K562 (cell line): ENCODE data around the gene SLC35D3.

Experiments
- NCOR1 ChIP-seq: fragments of 450-650 bp; IDR thresholded peaks from 2 replicates; pipeline ENCODE4 v1.6.1; 2016; ENCODE audit warnings: mild to moderate bottlenecking, moderate library complexity
- POLR2A ChIP-seq: fragments of 450-650 bp; conservative IDR thresholded peaks from 2 replicates; pipeline ENCODE4 v1.6.1; 2016
- REST ChIP-seq, 2 experiments: fragments of 450-650 bp; formaldehyde crosslinking in 1 of 2; IDR thresholded peaks; 2 replicates each; pipeline versions ENCODE4 v1.4.0 to v1.6.1; 2014 to 2020; ENCODE audit warnings: mild to moderate bottlenecking in 2 of 2, borderline replicate concordance in 1 of 2, low read depth in 1 of 2
- ZBTB8A ChIP-seq: fragments of 450-650 bp; IDR thresholded peaks from 2 replicates; pipeline ENCODE4 v1.6.1; 2018; ENCODE audit warnings: mild to moderate bottlenecking, moderate library complexity; ENCODE audit not compliant: partially characterized antibody
- TF ChIP-seq, protein P1 (sequence below), 2 experiments: fragments of 450-650 bp in 1 of 2; sonication (generic) in 1 of 2; formaldehyde crosslinking; conservative IDR thresholded peaks; 2 replicates each; pipeline versions ENCODE4 v1.4.0 to v1.8.1; 2020 to 2022; ENCODE audit warnings: mild to moderate bottlenecking in 1 of 2, missing genetic modification reagents in 1 of 2

DNA sequence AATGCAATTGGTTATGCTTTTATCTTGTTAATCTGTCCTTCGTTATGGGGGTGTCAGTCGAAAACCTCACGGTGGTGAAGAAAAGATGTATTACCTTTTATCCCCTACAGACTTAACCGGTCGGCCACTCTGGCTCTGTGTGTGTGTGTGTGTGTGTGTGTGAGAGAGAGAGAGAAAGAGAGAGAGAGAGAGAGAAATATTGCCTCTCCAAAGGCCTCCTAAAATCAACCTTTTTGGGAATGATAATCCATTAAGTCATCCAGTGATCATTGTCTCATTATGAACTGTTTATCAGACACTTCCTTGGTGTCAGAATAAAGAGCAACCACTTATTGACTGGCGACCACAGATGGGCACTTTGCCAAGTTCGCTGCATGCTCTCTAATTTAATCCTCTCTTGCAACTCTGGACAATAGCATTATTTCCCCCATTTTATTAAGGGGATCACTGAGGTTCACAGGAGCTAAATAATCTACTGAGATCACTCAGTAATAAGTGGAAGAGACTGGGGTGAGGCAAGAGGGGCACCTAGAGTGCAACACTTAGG, 30.7 kb downstream of the SLC35D3 start:
- no peak for TF ChIP-seq REST (IDR thresholded peaks at IDR 0.05; ENCODE audit: borderline replicate concordance)
- no peak for TF ChIP-seq REST (CRISPR knock-in tag; IDR thresholded peaks at IDR 0.05; ENCODE audit: low read depth)
- TF ChIP-seq POLR2A: no peak
- TF ChIP-seq, protein P1, sequence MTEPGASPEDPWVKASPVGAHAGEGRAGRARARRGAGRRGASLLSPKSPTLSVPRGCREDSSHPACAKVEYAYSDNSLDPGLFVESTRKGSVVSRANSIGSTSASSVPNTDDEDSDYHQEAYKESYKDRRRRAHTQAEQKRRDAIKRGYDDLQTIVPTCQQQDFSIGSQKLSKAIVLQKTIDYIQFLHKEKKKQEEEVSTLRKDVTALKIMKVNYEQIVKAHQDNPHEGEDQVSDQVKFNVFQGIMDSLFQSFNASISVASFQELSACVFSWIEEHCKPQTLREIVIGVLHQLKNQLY (CRISPR knock-in tag; conservative IDR thresholded peaks at IDR 0.05): no peak
- TF ChIP-seq ZBTB8A: no peak
- no peak for TF ChIP-seq NCOR1
